Fibroblast of skin of right biceps (primary cell): ENCODE measurements around the gene ZFAND3.
"Not testable (repeated sequence)": the region's sequence is repeated elsewhere in the genome, so short reads cannot be mapped to it uniquely, and the experiment has no call there.

Experiments
- DNase-seq: peaks from one replicate; pipeline ENCODE4 v3.0.0-alpha.2; 2013

The ZFAND3 gene

GRCh38 chr6:37866590-37867507 lies 47.3 kb downstream of the ZFAND3 start:
- DNase-seq, result peak; percentile 31

GRCh38 chr6:37867756-37868446 lies 48.4 kb downstream of the ZFAND3 start:
- no peak for DNase-seq

- peak; percentile 85 for DNase-seq
Observed at GRCh38 chr6:37868447-37868825, 48.9 kb downstream of the ZFAND3 start.

- DNase-seq, result no peak
Observed at GRCh38 chr6:37871616-37872372, 52.3 kb downstream of the ZFAND3 start.

GRCh38 chr6:37872373-37872745 lies 52.8 kb downstream of the ZFAND3 start:
- DNase-seq, result no peak

GRCh38 chr6:37874726-37875125 lies 55.2 kb downstream of the ZFAND3 start:
- DNase-seq, result no peak

GRCh38 chr6:37875561-37876309 lies 56.2 kb downstream of the ZFAND3 start:
- DNase-seq, result no peak

GRCh38 chr6:37876843-37877242 lies 57.3 kb downstream of the ZFAND3 start:
- DNase-seq, result no peak

GRCh38 chr6:37877373-37878149 lies 58.0 kb downstream of the ZFAND3 start:
- no peak for DNase-seq

- DNase-seq, result peak; percentile 54
Observed at GRCh38 chr6:37878150-37878710, 58.7 kb downstream of the ZFAND3 start.

- not testable (repeated sequence) for DNase-seq
Observed at GRCh38 chr6:37880602-37881001, 61.1 kb downstream of the ZFAND3 start.

GRCh38 chr6:37882292-37882691 lies 62.8 kb downstream of the ZFAND3 start:
- no peak for DNase-seq

GRCh38 chr6:37882724-37883413 lies 63.3 kb downstream of the ZFAND3 start:
- DNase-seq, result peak; percentile 82

GRCh38 chr6:37884548-37884947 lies 65.0 kb downstream of the ZFAND3 start:
- DNase-seq, result no peak

GRCh38 chr6:37889051-37889450 lies 69.5 kb downstream of the ZFAND3 start:
- no peak for DNase-seq

- DNase-seq, result no peak
Observed at GRCh38 chr6:37889486-37889885, 70.0 kb downstream of the ZFAND3 start.

GRCh38 chr6:37891072-37891471 lies 71.5 kb downstream of the ZFAND3 start:
- no peak for DNase-seq

- no peak for DNase-seq
Observed at GRCh38 chr6:37893257-37893656, 73.7 kb downstream of the ZFAND3 start.

- not testable (repeated sequence) for DNase-seq
Observed at GRCh38 chr6:37893734-37894133, 74.2 kb downstream of the ZFAND3 start.

- DNase-seq, result no peak
Observed at GRCh38 chr6:37894585-37894984, 75.1 kb downstream of the ZFAND3 start.

- peak; percentile 42 for DNase-seq
Observed at GRCh38 chr6:37897321-37897720, 77.8 kb downstream of the ZFAND3 start.
